ENCODE measurements around the gene CCNY.

Gene CCNY

GRCh38 chr10:35561715-35562114, 225.4 kb downstream of the CCNY start:
- no peak for DNase-seq (ENCODE audit: low read depth)

GRCh38 chr10:35562427-35562826, 226.1 kb downstream of the CCNY start:
- no peak for DNase-seq (ENCODE audit: low read depth)

DNA sequence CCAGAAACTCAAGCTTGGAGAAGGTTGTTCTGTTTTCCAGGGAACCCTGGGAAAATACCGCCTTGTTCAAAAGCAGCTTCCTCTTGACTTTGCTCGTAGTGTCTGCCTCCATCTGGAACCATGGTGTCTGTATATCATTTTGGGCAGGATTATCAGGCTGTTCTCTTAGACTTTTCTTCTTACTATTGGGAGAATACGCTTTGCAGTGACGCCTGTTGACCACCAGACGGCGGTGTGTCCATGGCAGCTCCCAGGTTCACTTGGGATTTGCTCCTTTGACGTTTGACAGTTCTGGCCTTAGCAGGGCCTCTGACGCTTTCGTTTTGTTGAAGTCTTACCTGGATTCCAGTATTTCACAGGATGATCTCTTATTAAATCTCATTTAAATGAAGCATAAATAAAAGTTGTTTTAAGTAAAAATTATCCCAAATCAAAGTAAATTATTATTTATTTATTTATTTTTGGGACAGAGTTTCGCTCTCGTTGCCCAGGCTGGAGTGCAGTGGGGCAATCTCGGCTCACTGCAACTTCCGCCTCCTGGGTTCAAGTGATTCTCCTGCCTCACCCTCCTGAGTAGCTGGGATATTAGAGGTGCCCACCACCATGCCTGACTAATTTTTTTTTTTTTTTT, 227.1 kb downstream of the CCNY start:
- no peak for DNase-seq (ENCODE audit: low read depth)

DNA sequence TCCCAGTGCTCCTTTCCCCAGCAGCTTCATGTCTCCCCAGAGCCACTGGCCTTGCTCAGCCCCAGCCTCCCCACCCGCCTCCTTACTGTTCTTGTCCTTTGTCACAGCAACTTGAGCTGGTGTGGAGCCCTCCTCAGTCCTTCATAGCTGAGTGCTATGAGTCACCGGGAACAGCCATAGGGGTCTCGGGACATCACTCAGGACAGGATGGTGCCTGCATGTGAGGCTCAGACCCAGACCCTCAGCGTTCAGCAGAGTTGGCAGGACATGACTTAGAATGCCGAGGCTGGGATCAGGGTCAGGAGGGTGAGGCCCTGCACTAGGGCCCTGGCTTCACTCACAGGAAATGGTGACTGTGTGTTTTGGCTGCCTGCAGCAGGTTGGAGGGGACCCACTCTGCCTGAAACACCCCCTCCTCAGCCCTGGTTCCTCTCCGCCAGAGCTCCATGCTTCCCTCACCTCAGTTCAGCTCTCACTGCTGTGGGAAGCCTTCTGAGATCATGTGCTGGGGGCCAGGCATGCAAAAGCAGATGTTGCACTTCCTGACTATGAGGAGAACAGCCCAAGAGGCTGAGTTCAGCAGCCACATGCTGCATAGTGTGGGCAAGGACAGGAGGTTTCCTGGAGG, 228.1 kb downstream of the CCNY start:
- no peak for DNase-seq (ENCODE audit: low read depth)

GRCh38 chr10:35565602-35566081, 229.3 kb downstream of the CCNY start:
- no peak for DNase-seq (ENCODE audit: low read depth)

- DNase-seq (ENCODE audit: low read depth): no peak
Measured at GRCh38 chr10:35567951-35568350, 231.6 kb downstream of the CCNY start.

GRCh38 chr10:35568483-35569015, 232.2 kb downstream of the CCNY start:
- no peak for DNase-seq (ENCODE audit: low read depth)

DNA sequence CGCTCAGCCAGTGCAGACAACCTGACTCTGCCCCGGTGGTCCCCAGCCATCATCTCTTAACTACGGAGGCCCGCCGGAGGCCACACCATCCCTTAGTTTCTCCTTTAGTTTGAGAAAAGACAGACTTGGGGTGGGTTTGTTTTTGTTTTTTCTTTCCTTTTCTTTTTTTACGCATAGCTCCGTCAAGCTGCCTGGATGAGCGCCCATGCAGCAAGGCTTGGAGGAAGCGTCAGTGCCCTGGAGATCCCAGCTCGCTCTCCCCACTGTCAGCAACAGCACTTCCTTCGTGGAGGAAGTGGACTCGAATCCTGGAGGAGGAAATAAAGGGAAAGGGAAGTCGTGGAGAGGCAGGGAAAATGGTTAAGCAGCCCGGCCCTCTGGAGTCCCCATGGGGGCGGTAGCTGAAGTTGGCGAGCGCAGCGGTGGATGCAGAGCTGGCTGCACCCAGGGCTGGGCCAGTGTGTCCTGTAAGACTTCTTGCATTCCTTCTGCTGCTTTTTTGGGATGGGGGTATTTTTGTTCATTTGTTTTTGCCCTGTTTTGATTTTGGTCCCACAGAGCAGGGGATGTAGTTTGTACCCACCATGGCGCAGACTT, 232.9 kb downstream of the CCNY start:
- DNase-seq (ENCODE audit: low read depth): no peak

GRCh38 chr10:35569836-35570235, 233.5 kb downstream of the CCNY start:
- DNase-seq (ENCODE audit: low read depth): no peak

- DNase-seq (ENCODE audit: low read depth): no peak
Measured at GRCh38 chr10:35570397-35570796, 234.1 kb downstream of the CCNY start.

DNA sequence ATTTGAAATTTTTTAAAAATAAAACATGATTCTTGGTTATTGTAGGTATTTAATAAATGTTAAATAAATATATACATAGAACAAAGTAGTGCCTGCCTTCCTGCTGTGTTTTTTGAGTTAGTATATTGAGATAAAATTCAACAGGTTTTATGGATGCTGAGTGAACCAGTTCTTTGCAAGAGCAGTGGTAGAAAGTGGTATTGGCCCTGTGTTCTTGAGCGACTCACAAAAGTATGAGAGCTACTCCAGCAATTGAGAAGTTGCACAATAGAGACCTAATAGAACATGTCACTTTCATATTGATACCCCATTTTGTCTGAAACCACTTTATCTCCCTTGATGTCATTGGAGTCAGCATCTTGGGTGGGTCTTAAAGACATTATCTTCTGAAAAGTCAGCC, 236.3 kb downstream of the CCNY start:
- no peak for DNase-seq (ENCODE audit: low read depth)

DNA sequence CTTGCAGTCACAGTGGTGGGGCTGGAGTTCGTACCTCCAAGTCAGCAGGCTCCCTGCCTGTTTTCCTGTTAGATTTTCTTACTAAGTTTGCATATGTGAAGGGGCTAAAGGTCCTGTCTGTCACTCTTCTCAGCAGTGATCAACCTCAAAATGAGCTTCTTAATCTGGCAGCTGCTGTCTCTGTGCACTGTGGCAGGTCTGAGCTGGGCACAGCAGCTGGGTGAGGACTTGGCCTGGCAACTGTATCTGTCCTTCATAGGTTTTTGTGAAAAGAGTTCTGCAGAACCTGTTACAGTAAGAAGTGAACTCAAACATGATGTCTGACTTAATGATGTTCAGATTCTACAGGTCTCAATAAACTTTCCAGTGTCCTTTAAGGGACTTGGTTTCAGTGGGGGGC, 237.5 kb downstream of the CCNY start:
- no peak for DNase-seq (ENCODE audit: low read depth)

- no peak for DNase-seq (ENCODE audit: low read depth)
Measured at GRCh38 chr10:35574924-35575352, 238.6 kb downstream of the CCNY start.

DNA sequence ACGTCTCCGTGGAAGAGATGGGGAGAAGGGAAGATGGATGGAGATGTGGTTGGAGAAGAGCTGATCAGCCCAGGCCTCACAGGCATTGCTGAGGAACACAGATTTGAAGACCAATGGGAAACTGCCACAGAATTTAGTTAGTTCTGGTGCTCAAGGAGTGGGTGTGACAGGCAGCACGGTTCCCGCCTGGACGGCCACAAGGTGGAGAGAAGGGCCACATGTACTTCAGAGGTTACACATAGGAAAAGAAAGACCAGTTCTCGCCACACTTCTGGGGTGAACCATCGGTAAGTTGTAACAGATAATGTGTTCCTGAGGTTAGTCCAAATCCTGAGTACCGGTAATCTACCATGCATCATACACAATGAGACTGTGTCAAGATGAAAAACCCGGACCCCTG, 239.3 kb downstream of the CCNY start:
- no peak for DNase-seq (ENCODE audit: low read depth)

DNA sequence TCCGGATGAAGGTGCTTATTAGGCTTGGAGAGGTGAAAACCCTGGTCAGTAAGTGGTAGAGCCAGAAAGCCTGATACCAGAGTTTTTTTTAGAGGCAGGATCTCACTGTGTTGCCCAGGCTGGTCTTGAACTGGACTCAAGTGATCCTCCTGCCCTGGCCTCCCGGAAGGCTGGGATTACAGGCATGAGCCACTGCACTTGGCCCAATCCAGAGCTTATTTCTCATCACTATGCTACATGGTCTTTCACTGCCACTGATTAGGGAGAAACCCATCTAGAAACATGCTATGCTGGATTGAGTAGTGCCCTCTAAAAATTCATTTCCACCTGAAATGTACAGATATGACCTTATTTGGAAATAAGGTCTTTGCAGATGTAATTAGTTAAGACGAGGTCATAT, 240.4 kb downstream of the CCNY start:
- DNase-seq (ENCODE audit: low read depth): no peak

DNA sequence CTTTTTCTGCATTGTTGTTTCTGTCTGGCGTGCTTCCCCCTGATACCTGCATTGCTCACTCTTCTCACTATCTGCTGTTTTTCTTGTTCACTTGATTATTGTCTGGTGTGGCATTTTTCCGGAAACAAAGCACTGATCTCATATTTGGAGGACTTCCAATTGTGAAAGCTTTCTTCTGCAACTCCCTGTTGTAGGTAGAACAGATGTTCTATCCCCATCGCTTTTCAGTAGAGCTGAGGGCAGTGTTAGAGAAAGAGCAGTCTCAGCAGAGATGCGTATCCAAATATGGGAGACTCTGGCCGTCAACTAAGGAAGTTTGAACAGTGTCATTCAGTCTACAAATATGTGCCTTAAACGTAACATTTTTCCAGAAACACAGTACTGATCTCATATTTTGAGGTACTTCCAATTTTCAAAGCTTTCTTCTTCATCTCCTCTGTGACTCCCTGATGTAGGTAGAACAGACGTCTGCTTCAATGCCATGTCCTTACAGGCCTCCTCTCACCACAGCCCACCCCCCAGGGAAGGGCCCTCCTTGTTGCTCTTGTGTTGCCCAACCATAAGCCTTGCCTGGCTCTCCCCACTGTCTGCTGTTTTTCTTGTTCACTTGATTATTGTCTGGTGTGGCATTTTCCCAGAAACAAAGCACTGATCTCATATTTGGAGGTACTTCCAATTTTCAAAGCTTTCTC, 241.8 kb downstream of the CCNY start:
- no peak for DNase-seq (ENCODE audit: low read depth)

DNA sequence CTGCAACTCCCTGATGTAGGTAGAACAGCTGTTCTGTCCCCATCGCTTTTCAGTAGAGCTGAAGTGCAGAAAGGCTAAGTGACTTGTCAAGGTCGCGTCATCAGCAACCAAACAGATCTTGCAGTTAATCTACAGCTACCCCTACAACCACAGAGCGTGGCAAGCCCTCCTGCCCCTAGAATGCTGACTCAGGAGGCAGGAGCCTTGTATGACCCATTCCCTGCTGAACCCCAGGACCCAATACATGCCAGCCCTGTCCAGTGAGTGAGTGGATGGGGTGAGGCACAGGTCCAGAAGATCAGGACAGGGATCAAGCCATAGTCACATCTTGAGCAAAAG, 242.3 kb downstream of the CCNY start:
- DNase-seq (ENCODE audit: low read depth): no peak

GRCh38 chr10:35579116-35579515, 242.8 kb downstream of the CCNY start:
- no peak for DNase-seq (ENCODE audit: low read depth)

DNA sequence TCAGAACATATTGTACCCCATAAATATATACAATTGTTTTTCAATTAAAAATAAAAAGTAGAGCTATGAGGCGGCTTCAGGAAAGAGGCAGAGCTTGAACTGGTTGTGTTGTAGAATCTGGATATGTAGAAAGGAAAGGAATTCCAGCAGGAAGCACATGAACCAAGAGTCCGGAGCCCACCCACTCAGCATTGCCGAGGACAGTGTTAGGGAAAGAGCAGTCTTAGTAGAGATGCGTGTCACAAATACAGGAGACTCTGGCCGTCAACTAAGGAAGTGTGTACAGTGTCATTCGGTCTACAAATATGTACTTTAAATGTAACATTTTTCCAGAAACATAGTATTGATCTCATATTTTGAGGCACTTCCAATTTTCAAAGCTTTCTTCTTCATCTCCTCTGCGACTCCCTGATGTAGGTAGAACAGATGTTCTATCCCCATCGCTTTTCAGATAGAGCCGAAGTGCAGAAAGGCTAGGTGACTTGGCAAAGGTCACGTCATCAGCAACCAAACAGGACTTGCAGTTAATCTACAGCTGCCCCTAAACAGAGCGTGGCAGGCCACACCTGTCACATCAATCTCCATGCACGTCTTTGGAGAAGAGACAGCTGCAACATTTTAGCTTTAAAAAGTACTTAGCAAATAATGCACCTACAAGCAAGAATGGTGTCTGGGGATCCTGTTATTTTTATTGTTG, 243.6 kb downstream of the CCNY start:
- no peak for DNase-seq (ENCODE audit: low read depth)

DNA sequence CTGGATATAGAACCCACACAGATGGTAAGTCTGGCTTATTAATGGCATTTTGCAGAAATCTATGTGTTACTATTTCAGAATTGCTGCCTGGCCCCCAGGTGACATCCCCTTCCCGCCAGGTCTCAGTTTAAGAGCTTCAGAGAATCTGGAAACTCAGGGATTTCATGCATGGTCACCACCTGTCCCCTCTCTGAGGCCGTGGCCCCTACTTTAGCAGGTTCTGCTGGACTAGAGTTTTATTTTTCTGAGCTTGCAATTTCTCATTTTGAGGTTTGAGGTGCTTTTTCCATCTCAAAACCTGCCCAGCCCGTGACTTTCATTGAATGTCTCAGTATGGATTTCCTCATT, 244.1 kb downstream of the CCNY start:
- DNase-seq (ENCODE audit: low read depth): no peak

DNA sequence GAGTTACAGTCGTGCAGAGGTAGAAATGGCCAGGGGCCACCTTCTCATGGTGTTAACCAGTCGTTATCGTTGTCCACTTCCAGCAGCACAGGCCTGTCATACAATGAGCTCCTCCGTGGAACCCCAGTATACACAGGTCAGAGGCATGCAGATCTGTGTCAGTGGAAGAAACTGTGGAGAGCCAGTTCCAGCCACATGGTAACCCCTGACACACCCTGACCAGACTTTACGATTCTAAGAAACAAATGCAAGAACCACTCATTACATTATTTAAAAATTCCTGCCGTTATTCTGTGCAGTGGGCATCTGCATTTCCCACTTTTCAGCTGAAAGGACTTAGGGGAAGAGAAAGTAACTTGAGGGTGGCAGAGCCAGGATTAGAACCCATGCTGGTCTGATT, 245.3 kb downstream of the CCNY start:
- no peak for DNase-seq (ENCODE audit: low read depth)

DNA sequence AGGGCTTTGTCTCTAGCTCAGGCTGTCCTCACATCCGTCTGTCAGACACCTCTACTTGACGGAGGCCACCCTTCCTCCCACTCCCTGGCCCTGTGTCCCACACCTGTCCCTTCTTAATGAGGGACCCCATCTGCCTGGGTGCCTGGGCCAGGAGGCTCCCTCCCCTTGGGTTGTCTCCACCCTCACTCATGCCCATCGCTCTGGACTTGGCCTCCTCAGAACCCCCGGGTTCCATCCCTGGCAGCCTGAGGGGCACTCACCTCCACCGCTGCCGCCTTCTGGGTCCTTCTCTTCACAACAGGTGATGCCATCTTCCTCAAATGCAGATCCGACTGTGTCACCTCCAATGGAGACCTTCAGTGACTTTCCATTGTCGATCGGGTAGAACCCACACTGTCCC, 248.6 kb downstream of the CCNY start:
- DNase-seq (ENCODE audit: low read depth): no peak

Measured in activated T-helper 1 cell treated with Interleukin-2 at 50 U/mL for 16 hours (primary cell).